Choroid plexus epithelial cell (primary cell): ENCODE results near the gene CENPQ.
"Not testable (repeated sequence)": the region's sequence is repeated elsewhere in the genome, so short reads cannot be mapped to it uniquely, and the experiment has no call there.

Source experiments
- DNase-seq: peaks from one replicate; pipeline ENCODE4 v3.0.0-alpha.2; 2010; ENCODE audit warnings: low read depth
- H3K4me3 ChIP-seq: 2 replicates; pipeline ENCODE4 v1.5.1; 2011; ENCODE audit warnings: low read depth, mild to moderate bottlenecking, control low read depth, low read length, moderate library complexity
- CTCF ChIP-seq: conservative IDR thresholded peaks from 2 replicates; pipeline ENCODE4 v1.5.1; 2011; ENCODE audit warnings: low read depth, mild to moderate bottlenecking, control low read depth, inconsistent platforms, low read length, moderate library complexity

Gene CENPQ

DNA sequence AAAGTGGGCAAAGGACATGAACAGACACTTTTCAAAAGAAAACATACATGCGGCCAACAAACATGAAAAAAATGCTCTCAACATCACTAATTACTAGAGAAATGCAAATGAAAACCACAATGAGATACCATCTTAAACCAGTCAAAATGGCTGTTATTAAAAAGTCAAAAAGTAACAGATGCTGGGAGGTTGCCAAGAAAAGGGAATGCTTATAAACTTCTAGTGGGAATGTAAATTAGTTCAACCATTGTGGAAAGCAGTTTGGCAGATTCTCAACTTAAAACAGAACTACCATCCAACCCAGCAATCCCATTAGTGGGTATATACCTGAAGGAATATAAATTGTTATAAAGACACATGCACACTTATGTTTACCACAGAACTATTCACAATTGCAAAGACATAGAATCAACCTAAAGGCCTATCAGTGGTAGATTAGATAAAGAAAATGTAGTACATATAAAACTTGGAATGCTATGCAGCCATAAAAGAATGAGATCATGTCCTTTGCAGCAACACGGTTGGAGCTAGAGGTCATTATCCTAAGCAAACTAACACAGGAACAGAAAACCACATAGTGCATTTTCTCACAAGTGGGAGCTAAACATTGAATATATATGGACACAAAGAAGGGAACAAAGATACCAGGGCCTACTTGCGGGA is 16.3 kb downstream of the CENPQ start:
- peak; percentile 25 for DNase-seq
- no peak for TF ChIP-seq CTCF
- H3K4me3 ChIP-seq, result no peak overlapping the region

GRCh38 chr6:49481846-49482245 is 18.7 kb downstream of the CENPQ start:
- DNase-seq, result not testable (repeated sequence)

GRCh38 chr6:49483380-49483779 is 20.2 kb downstream of the CENPQ start:
- DNase-seq, H3K4me3 ChIP-seq: not testable (repeated sequence)

More at GRCh38 chr6:49481846-49482245, 18.7 kb downstream of the CENPQ start:
- not testable (repeated sequence) for H3K4me3 ChIP-seq

DNA sequence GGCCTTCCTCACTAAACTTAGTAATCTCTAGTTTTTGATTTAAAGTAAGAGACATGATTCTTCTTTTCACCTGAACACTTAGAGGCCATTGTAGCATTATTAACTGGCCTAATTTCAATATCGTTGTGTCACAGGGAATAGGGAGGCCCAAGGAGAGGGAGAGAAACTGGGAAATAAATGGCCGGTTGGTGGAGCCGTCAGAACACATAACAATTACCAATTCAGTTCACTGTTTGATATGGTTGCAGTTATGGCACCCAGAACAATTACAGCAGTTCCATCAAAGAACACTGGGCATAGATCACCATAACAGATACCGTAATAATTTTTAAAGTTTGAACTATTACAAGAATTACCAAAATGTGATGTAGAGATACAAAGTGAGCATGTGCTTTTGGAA is 27.5 kb downstream of the CENPQ start:
- no peak for TF ChIP-seq CTCF
- H3K4me3 ChIP-seq, result no peak overlapping the region
- DNase-seq, result no peak

GRCh38 chr6:49497304-49497703 is 34.1 kb downstream of the CENPQ start:
- no peak for DNase-seq
- TF ChIP-seq CTCF, result no peak
- no peak overlapping the region for H3K4me3 ChIP-seq

GRCh38 chr6:49499126-49499525 is 36.0 kb downstream of the CENPQ start:
- no peak for TF ChIP-seq CTCF
- no peak for DNase-seq
- no peak overlapping the region for H3K4me3 ChIP-seq

- H3K4me3 ChIP-seq, result no peak within 1 kb of the TSS
These were observed 36.5 kb downstream of the CENPQ start, which contains the start of gene GLYATL3 for GRCh38 chr6:49499623-49500022. GLYATL3 (plus strand) TSS chr6:49499923; CDS start chr6:49511991, 12,068 bp downstream.

GRCh38 chr6:49504666-49505065 is 41.5 kb downstream of the CENPQ start:
- H3K4me3 ChIP-seq, result no peak overlapping the region
- TF ChIP-seq CTCF, result no peak
- no peak for DNase-seq

More at GRCh38 chr6:49499623-49500022, 36.5 kb downstream of the CENPQ start, which contains the start of gene GLYATL3:
- TF ChIP-seq CTCF, result no peak
- no peak for DNase-seq
